Cardiac septum (tissue), 1 donor: ENCODE measurements around the gene IP6K3. TPM values are rescaled to one million over a fixed set of nuclear protein-coding genes. Genes with fewer than 3 reads are reported as not detected.

ENCODE experiments used
- microRNA-seq: library from miRNA; unstranded; fragments of <30 nt; microRNA quantifications from one replicate; pipeline ENCODE4 v1.2.0, GENCODE V29; 2020
- total RNA-seq: library from RNA; stranded (reverse); fragmentation: NEBNext Ultra II Directional; extraction: Animal tissue kit (Norgen Biotek cat#: 25700); gene quantifications from one replicate; pipeline ENCODE4 v1.2.1, GENCODE V29; 2021
- donor health status: DM: no; HTN: no; CAD: no.

IP6K3 gene
- total RNA-seq, 1 donor from 2014 or later = 16.6 TPM

Small RNA genes within 50 kb of the gene (microRNA-seq; reads per million reads assigned to microRNA genes)
- gene MIR3934 = not detected

Other genes starting within 250 kb of the IP6K3 start
- 18.8 TPM for gene BAK1, start 166.6 kb downstream of the IP6K3 start, total RNA-seq
- gene ITPR3, start 125.6 kb downstream of the IP6K3 start, total RNA-seq = 6.9 TPM
- gene UQCC2, start 35.2 kb downstream of the IP6K3 start, total RNA-seq = 209 TPM
- 29.6 TPM for gene LEMD2, start 42.2 kb upstream of the IP6K3 start, total RNA-seq
- not detected for gene MLN, start 57.1 kb upstream of the IP6K3 start, total RNA-seq